HG02840 (cell line): Measurements from ENCODE around the gene ZNF223.

Experiments used
- ATAC-seq: cut with Tn5 transposase; IDR thresholded peaks from one replicate; pipeline ENCODE4 v1.9.1; 2021; ENCODE audit warnings: mild to moderate bottlenecking, moderate library complexity, moderate number of reproducible peaks; ENCODE audit not compliant: unreplicated experiment, low FRiP score

Gene ZNF223

DNA sequence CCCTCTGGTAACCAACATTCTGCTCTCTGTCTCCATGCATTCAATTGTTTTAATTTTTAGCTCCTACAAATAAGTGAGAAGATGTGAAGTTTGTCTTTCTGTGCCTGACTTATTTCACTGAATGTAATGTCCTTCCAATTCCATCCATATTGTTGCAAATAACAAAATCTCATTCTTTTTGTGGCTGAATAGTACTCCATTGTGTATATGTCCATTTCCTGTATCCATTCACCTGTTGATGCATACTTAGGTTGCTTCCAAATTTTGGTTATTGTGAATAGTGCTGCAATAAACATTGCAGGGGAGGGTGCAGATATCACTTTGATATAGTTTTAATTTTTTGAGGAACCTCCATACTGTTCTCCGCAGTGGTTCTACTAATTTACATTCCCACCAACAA, 17.6 kb downstream of the ZNF223 start:
- ATAC-seq, result no peak

DNA sequence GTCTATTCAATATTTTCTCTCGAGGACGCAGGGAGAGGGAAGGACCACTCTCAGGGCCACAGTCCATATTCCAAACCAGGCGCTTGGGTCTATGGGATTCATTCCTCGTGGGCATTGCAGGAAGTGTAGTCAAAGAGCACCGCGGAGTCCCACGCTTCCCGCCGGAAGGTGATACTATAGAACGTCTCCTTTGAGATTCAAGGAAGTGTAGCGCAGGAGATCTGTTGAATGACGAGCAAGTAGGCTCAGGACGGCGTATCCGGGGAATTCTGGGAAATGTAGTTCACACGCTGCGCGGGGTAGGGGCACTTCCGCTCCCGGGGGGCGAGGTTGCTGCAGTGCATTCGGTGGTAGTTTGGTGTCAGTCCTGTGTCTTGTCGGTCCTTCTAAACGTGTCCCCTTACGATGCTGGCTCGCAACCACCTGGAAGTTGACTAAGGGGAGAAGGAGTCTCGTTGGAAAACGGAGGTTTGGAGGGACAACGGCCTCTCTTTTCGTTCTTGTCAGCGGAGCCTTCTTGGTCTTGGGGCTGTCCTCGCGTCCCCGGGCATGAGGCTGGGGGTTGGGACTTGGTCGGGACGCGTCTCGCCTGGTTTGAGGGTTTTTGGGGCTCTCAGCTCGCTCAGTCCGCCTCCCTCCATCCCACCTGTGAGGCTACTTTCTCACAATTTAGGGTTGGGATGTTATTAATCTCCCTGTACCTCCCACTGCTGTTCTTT, 20.1 kb downstream of the ZNF223 start, which contains the start of gene ZNF284:
Gene ZNF284, plus strand, starts transcription at position 336 of the 719 bp plus-strand sequence. CDS start 4,231 bp downstream, outside the sequence.
- peak; percentile 83 for ATAC-seq

DNA sequence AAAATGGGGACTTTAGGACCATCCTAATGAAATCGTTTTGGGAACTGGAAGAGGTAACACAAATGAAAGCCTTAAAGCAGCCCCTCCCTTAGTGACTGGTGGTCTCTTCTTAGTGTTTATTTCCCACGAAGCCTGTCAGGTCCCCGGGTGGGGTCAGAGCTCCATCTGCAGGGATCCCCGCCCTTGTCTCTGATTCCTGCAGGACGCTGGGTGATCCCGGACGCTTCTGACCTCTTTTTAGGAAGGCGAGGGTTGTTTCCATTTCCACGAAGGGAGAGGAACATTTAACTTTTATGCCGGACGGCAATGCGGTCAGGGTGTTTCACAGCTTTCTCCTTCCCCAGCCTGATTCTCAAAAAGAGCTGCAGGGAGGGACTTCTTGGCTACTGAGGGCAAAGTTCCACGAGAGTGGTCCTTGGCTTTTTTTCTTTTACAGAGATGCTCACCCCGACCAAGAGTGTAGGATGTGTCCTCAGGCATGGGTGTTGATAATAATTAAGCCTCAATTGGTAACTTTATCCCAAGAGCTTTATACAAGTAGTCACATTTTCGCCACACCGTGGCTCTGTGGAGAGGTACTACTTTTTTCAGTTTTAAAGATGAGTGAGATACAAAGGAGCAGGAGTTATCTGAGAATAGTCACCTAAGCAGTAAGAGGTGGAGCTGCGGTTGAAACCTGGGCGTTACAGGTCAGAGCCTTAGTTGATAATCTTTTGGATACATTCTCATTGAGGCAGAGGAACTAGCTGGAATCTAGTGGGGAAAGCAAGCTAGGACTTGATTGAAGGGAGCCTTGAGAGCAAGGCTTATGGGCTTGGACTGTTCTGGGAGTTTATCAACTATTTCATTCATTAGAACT, 20.9 kb downstream of the ZNF223 start:
- ATAC-seq, result no peak

DNA sequence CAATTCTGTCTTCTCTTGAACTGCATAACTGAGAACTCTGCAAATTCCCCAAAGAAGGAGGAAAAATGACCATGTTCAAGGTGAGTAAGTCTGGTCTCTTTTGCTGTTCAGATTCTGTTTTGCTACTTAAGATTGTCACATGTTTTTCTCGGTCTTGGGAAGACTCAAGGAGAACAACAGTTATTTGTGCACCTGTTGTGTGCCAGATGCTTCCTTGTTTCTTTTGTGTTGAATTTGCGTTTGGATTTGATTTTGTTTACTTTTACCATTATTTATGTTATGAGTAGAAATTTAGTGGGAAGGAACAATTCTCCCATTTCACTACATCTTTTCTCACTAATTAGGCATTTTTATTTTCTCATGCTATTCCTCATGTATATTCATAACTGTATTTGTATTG, 24.5 kb downstream of the ZNF223 start:
- no peak for ATAC-seq

DNA sequence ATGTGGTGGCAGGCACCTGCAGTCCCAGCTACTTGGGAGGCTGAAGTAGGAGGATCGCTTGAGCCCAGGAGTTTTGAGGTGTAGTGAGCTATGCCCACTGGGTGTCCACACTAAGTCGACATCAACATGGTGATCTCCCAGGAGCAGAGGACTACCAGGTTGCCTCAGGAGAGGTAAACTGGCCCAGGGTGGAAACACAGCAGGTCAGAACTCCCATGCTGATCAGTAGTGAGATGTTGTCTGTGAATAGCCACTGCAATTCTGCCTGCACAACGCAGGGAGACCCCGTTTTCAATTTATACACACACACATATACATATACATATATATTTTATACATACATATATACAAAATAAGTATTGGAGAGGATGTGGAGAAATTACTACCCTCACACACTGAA, 40.3 kb downstream of the ZNF223 start:
- no peak for ATAC-seq

DNA sequence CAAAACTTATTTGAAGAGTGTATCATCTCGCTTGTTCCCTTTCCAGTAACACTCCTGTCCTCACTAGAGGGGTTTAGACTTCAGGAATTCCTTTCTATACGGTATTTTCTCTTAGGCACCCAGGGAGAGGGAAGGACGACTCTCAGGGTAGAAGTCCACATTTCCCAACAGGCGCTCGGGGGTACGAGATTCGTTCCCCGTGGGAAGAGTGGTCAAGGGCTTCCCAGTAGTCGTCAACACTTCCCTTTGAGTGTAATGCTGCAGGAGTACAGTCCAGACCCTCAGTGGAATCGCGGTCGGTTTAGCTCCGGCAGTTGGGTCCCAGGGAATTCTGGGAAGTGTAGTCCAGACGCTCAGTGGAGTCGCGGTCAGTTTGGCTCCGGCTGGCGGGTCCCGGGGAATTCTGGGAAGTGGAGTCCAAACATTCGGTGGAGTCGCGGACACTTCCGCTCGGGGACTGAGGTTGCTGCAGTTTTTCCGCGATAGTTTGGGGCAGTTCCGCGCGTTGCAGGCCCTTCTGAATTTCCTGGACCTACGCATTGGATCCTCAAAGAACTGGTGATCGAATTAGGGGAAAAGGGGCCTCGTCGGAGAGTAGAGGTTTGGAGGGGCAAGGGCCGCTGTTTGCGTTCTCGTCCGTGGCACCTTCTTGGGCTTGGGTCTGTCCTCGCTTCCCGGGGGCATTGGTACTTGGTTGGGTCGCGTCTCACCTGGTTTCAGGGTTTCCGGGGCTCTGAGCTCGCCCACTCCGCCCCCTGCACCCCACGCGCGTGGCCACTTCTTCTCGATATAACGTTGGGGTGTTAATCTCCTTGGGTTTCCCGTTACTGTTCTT, 42.3 kb downstream of the ZNF223 start, which contains the start of gene ZNF224:
Gene ZNF224, plus strand, starts transcription at position 431 of the 835 bp plus-strand sequence. CDS start 3,513 bp downstream, outside the sequence.
- ATAC-seq, result peak; percentile 93

DNA sequence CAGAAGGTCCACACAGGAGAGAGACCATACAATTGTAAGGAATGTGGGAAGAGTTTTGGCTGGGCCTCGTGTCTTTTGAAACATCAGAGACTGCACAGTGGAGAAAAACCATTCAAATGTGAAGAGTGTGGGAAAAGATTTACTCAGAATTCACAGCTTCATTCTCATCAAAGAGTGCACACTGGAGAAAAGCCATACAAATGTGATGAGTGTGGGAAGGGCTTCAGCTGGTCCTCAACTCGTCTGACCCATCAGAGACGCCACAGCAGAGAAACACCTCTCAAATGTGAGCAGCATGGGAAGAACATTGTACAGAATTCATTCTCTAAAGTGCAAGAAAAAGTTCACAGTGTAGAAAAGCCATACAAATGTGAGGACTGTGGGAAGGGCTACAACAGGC, 55.9 kb downstream of the ZNF223 start:
- ATAC-seq, result no peak

DNA sequence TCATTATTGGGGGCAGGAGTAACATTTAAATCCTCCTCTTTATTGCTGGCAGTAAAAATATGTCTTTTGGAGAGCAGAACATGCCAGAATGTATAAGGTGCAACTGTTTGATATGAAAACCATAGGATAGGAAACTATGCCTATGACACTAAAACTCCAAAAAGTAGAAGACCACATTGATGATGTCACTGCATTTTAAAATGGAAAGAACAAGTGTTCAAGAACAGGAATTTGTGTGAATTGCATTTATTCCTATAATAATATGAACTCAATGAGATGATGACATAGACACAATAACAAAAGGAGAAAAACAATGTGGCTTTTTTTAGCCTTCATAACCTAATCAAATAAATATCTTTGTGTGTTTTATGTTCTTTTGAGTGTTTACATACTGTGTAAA, 57.6 kb downstream of the ZNF223 start:
- ATAC-seq, result no peak

DNA sequence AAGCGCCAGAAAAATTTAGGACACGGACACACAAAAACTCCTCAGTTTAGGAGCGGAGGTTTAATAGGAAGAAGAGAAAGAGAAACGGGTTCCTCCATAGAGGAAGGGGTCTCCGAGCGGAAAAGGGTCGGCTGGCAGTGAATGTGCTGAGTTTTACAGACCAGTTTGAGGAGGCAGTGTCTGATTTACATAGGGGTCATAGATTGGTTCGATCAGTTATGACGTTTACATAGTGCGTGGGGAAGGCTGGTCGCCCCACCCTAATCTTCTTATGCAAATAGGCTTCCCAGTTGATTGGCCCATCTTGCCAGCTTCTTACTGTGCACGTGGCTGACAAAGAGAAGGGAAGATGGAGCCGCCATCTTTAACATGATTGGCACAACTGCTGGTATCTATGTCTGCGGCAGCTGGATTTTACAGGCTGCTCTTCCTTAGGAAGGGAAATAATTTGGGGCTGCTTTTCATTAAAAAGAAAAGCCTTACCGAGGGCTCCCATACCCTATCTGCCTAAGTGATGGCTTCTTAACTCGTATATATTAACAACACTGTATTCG, 60.2 kb downstream of the ZNF223 start:
- no peak for ATAC-seq

DNA sequence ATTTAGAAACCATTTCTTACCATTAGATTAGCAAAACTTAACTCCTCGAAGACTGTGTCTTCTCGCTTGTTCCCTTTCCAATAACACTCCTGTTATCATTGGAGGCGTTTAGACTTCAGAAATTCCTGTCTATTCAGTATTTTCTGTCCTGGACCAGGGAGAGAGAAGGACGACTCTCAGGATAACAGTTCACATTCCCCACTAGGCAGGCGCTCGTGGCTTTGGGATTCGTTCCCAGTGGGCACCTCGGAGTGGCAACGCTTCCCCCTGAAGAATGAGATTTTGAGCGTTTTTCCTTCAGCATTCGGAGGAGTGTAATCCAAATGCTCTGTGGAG, 60.9 kb downstream of the ZNF223 start:
- no peak for ATAC-seq

DNA sequence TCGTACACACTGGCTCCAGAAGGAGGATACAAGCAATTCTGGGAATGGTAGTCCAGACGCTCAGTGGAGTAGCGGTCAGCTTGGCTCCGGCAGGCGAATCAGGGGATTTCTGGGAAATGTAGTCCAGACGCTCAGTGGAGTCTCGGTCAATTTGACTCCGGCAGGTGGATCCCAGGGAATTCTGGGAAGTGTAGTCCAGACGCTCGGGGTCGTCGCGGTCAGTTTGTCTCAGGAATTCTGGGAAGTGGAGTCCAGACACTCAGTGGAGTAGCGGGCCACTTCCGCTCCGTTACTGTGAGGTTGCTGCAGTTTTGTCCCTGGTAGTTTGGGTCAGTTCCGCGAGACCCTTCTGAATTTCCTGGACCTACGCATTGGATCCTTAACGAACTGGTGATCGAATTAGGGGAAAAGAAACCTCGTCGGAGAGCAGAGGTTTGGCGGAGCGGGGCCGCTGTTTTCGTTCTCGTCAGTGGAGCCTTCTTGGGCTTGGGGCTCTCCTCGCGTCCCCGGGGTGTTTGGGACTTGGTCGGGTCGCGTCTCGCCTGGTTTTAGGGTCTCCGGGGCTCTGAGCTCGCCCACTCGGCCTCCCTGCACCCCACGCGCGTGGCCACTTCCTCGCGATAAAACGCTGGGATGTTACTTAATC, 61.4 kb downstream of the ZNF223 start, which contains the start of gene ZNF225:
Gene ZNF225, plus strand, starts transcription at position 262 of the 646 bp plus-strand sequence. CDS start 2,429 bp downstream, outside the sequence.
- ATAC-seq, result peak; percentile 96

DNA sequence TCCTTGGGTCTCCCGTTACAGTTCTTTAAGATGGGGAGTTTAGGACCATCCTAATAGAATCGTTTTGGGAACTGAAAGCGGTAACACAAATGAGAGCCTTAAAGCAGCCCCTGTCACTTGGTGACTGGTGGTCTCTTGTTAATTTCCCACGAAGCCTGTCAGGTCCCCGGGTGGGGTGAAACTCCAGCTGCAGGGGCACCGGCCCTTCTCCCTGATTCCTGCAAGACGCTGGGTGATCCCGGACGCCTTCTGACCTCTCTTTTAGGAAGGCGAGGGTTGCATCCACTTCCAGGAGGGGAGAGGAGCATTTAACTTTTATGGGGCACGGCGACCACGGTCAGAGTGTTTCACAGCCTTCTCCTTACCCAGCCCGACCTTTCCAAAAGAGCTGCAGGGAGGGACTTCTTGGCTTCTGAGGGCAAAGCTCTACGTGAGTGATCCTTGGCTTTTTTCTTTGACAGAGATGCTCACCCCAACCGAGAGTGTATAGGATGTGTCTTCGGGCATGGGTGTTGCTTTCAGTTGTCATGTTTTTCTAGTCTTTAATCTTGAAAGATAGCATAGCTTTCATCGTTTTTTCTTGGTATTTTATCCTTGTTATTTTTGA, 62.1 kb downstream of the ZNF223 start:
- no peak for ATAC-seq
